Tibial artery (tissue), 4 donors: ENCODE results near the gene TFAP2A.
A peak's percentile ranks its signal among the peaks of the same experiment; 100 is the strongest.

Experiments
- DNase-seq, 2 donors: peaks; one replicate each; pipeline ENCODE4 v3.0.0-alpha.2; 2019
- H3K27ac ChIP-seq, 2 donors: fragments of 200-600 bp; sonication (generic) in 1 of 2; 1 replicate in 1 of 2; 2 replicates in 1 of 2; pipeline ENCODE4 v1.5.1; 2018 to 2019; ENCODE audit warnings: mild to moderate bottlenecking in 1 of 2
- H3K27me3 ChIP-seq, 2 donors: fragments of 200-600 bp; sonication (generic) in 1 of 2; one replicate each; pipeline versions ENCODE4 v1.5.1 to v1.6.0; 2016 to 2019
- H3K36me3 ChIP-seq, 3 donors: fragments of 200-600 bp; sonication (generic) in 2 of 3; one replicate each; pipeline ENCODE4 v1.5.1; 2016 to 2019; ENCODE audit warnings: mild to moderate bottlenecking in 2 of 3
- H3K4me1 ChIP-seq, 4 donors: fragments of 200-600 bp; sonication (generic) in 2 of 4; 1 replicate in 3 of 4; 2 replicates in 1 of 4; pipeline ENCODE4 v1.5.1; 2016 to 2019
- H3K4me3 ChIP-seq, 2 donors: fragments of 200-600 bp; sonication (generic) in 1 of 2; 1 replicate in 1 of 2; 2 replicates in 1 of 2; pipeline ENCODE4 v1.5.1; 2018 to 2019; ENCODE audit warnings: mild to moderate bottlenecking in 2 of 2
- H3K9me3 ChIP-seq, 3 donors: fragments of 200-600 bp; sonication (generic) in 1 of 3; one replicate each; pipeline ENCODE4 v1.5.1; 2016 to 2019
- intact Hi-C: fragments of 100-400 bp; cut with DNase I; formaldehyde crosslinking; loops from one replicate; pipeline ENCODE4 v1.15.0; 2023; ENCODE audit warnings: low total_unique reads
- TF ChIP-seq, protein P1 (sequence below), 2 experiments: fragments of 200-600 bp in 1 of 2; fragments of 450-650 bp in 1 of 2; IDR thresholded peaks; one replicate each; pipeline ENCODE4 v1.5.1; 2017 to 2019; ENCODE audit warnings: antibody characterized with exemption in 2 of 2, mild to moderate bottlenecking in 1 of 2, moderate library complexity in 1 of 2

The TFAP2A gene

DNA sequence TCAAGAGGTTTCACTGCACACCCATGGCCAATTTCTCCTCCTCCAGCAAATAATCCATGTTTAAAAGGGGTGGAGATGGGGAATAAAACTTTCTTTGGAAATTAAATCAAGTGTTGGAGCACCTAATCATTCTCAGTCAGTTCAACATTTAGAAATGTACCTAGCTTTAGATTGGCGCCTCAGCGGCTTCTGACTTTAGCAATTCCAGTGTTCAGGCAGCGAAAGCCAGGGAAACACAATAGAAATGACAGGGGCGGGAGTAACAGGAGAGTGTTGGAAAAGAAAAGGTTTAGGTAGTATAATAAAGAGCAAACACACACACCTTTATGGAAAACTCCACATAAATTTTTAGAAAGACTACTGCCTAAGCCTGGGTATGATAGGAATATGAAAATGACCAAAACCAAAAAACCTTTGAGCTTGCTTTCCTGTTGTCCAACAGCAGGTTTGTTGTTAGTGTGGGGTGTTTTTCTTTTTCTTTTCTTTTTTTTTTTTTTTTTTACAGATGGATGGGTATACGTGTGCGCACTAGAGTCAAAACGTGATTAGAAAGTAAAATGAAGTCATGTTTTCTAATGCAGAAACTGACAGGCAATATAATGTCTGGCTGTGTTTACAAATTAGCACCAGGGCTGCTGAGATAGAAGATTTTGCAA lies 7.7 kb downstream of the TFAP2A start:
- TF ChIP-seq, protein P1, sequence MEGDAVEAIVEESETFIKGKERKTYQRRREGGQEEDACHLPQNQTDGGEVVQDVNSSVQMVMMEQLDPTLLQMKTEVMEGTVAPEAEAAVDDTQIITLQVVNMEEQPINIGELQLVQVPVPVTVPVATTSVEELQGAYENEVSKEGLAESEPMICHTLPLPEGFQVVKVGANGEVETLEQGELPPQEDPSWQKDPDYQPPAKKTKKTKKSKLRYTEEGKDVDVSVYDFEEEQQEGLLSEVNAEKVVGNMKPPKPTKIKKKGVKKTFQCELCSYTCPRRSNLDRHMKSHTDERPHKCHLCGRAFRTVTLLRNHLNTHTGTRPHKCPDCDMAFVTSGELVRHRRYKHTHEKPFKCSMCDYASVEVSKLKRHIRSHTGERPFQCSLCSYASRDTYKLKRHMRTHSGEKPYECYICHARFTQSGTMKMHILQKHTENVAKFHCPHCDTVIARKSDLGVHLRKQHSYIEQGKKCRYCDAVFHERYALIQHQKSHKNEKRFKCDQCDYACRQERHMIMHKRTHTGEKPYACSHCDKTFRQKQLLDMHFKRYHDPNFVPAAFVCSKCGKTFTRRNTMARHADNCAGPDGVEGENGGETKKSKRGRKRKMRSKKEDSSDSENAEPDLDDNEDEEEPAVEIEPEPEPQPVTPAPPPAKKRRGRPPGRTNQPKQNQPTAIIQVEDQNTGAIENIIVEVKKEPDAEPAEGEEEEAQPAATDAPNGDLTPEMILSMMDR (IDR thresholded peaks at IDR 0.05): no peak
- H3K36me3 ChIP-seq: no peaks in the 10 kb centered on the region
- H3K4me3 ChIP-seq: no peak overlapping the region
- H3K4me1 ChIP-seq: peaks cover 0 to 32% (median 26%) of the 10 kb centered on the region in 4 donors
- peaks cover 0 to 52% of the 10 kb centered on the region in 2 donors for H3K27me3 ChIP-seq
- H3K9me3 ChIP-seq: no peaks in the 10 kb centered on the region
- intact Hi-C loops: no loop called here
- no peak for DNase-seq
- H3K27ac ChIP-seq: no peak overlapping the region

DNA sequence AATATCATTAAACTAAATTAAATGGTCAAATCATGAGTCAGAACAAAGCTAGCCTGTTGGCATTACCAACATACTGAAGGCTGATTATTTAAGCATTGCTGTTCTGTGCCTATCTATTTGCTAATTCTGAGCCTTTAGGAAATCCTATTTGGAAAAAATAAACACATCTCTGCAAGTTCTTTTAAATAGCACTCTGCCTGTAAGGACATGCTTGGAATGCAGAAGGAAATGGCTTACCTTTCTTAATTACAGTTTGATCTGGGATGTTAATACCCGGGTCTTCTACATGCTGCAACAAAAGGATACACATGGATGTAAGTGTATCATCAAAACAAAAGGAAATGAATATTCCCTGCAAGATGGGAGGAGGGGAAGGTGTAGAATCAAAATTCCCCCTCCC lies 8.3 kb downstream of the TFAP2A start:
- Histone ChIP-seq H3K36me3 (no peaks in the 10 kb centered on the region), H3K9me3 (no peaks in the 10 kb centered on the region), H3K27me3 (peaks cover 0 to 47% of the 10 kb centered on the region in 2 donors), H3K4me1 (peaks cover 0 to 32% (median 24%) of the 10 kb centered on the region in 4 donors), H3K4me3 (no peak overlapping the region), H3K27ac (no peak overlapping the region)
- DNase-seq: no peak
- intact Hi-C loops: no loop called here
- TF ChIP-seq, protein P1 (IDR thresholded peaks at IDR 0.05): no peak

DNA sequence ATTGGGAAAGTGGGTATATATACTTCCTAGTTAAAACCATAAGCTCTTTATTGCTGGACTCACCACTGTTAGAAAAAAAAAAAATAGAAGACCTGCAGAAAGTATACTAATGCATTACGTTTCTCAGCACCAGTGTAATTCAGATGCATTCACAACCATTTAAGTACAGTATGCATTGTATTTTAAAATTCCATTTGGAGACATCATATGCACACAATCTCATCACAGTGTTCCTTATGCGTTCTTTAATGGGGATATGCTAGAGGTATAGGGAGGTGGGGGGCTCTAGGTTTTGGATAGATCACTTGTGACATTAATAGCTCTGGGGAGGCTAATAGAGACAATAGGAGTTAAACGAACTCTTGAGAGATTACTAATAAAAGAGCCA lies 9.4 kb downstream of the TFAP2A start:
- intact Hi-C loops: no loop called here
- H3K9me3 ChIP-seq: no peaks in the 10 kb centered on the region
- peak overlapping the region in 1 of 2 donors; percentile 78 for H3K27ac ChIP-seq
- no peaks in the 10 kb centered on the region for H3K36me3 ChIP-seq
- TF ChIP-seq, protein P1 (IDR thresholded peaks at IDR 0.05): no peak
- no peak for DNase-seq
- peaks cover 0 to 41% of the 10 kb centered on the region in 2 donors for H3K27me3 ChIP-seq
- no peak overlapping the region for H3K4me3 ChIP-seq
- peaks cover 0 to 21% (median 17%) of the 10 kb centered on the region in 4 donors for H3K4me1 ChIP-seq

- TF ChIP-seq, protein P1 (IDR thresholded peaks at IDR 0.05): no peak
- peak overlapping the region; percentile 57 to 78 for H3K27ac ChIP-seq
- H3K27me3 ChIP-seq: peaks cover 0 to 39% of the 10 kb centered on the region in 2 donors
- no peak for DNase-seq
- H3K4me3 ChIP-seq: peak overlapping the region; percentile 57 to 65
- H3K36me3 ChIP-seq: no peaks in the 10 kb centered on the region
- H3K9me3 ChIP-seq: no peaks in the 10 kb centered on the region
- peaks cover 0 to 20% (median 16%) of the 10 kb centered on the region in 4 donors for H3K4me1 ChIP-seq
- intact Hi-C loops: no loop called here
Observed at GRCh38 chr6:10404799-10405512, 9.9 kb downstream of the TFAP2A start.

- Histone ChIP-seq H3K27ac (peak overlapping the region; percentile 57 to 78), H3K27me3 (peaks cover 0 to 32% of the 10 kb centered on the region in 2 donors)
Observed at GRCh38 chr6:10404107-10404798, 10.6 kb downstream of the TFAP2A start.

More at GRCh38 chr6:10404107-10404798, 10.6 kb downstream of the TFAP2A start:
- peak; percentile 88 to 94 for DNase-seq
- intact Hi-C loops: no loop called here
- peak overlapping the region; percentile 57 to 65 for H3K4me3 ChIP-seq
- TF ChIP-seq, protein P1 (IDR thresholded peaks at IDR 0.05): peak in 1 of 2 experiments; percentile 8
- H3K4me1 ChIP-seq: peaks cover 0 to 19% (median 16%) of the 10 kb centered on the region in 4 donors
- H3K9me3 ChIP-seq: no peaks in the 10 kb centered on the region
- H3K36me3 ChIP-seq: no peaks in the 10 kb centered on the region
